Lung (tissue), 12 donors: Measurements from ENCODE around the gene ZNF653. TPM values are rescaled to one million over a fixed set of nuclear protein-coding genes. Genes with fewer than 3 reads are reported as not detected.
A peak's percentile ranks its signal among the peaks of the same experiment; 100 is the strongest.
"Not testable (repeated sequence)": the region's sequence is repeated elsewhere in the genome, so short reads cannot be mapped to it uniquely, and the experiment has no call there.

Source experiments
- ATAC-seq: fragments of 200-7000 bp; cut with Tn5 transposase; one replicate; pipeline ENCODE4 v1.9.1; 2020; ENCODE audit warnings: moderate number of reproducible peaks; ENCODE audit not compliant: insufficient read depth, low FRiP score
- DNase-seq, 3 donors: peaks; one replicate each; pipeline ENCODE4 v3.0.0-alpha.2; 2013 to 2017
- H3K27ac ChIP-seq, 2 donors: one replicate each; pipeline ENCODE4 v1.5.1; 2013; ENCODE audit warnings: mild to moderate bottlenecking in 2 of 2, moderate library complexity in 2 of 2, control low read depth in 1 of 2, inconsistent platforms in 1 of 2, low read depth in 1 of 2, low read length in 1 of 2
- H3K27me3 ChIP-seq, 3 donors: one replicate each; pipeline ENCODE4 v1.5.1; 2013; ENCODE audit warnings: low read length in 2 of 3; ENCODE audit not compliant: control insufficient read depth in 3 of 3, insufficient read depth in 3 of 3
- H3K36me3 ChIP-seq, 4 donors: one replicate each; pipeline ENCODE4 v1.5.1; 2013; ENCODE audit warnings: low read length in 4 of 4, mild to moderate bottlenecking in 1 of 4, moderate library complexity in 1 of 4; ENCODE audit not compliant: control insufficient read depth in 4 of 4, insufficient read depth in 4 of 4
- H3K4me1 ChIP-seq, 5 donors: one replicate each; pipeline ENCODE4 v1.5.1; 2013; ENCODE audit warnings: low read length in 5 of 5, mild to moderate bottlenecking in 2 of 5, moderate library complexity in 1 of 5; ENCODE audit not compliant: control insufficient read depth in 5 of 5, insufficient read depth in 5 of 5
- H3K4me3 ChIP-seq: one replicate; pipeline ENCODE4 v1.5.1; 2013; ENCODE audit warnings: mild to moderate bottlenecking, control low read depth, moderate library complexity
- H3K9ac ChIP-seq, 2 donors: one replicate each; pipeline ENCODE4 v1.5.1; 2013; ENCODE audit warnings: low read length in 2 of 2, control low read depth in 1 of 2; ENCODE audit not compliant: insufficient read depth in 1 of 2
- H3K9me3 ChIP-seq, 4 donors: one replicate each; pipeline ENCODE4 v1.5.1; 2013; ENCODE audit warnings: low read length in 3 of 4, mild to moderate bottlenecking in 1 of 4, moderate library complexity in 1 of 4; ENCODE audit not compliant: control insufficient read depth in 4 of 4, insufficient read depth in 3 of 4
- CTCF ChIP-seq: IDR thresholded peaks from 2 replicates; pipeline ENCODE4 v1.5.1; 2012; ENCODE audit warnings: mild to moderate bottlenecking; ENCODE audit errors: control extremely low read depth, extremely low read depth
- WGBS, 2 donors: extraction: QIAGEN DNeasy Blood & Tissue Kit; methylation state at CpG; one replicate each; pipeline ENCODE4 v1.1.7; 2013; 5-methylcytosine and 5-hydroxymethylcytosine counted together
- polyA plus RNA-seq, 2 donors: library from polyadenylated mRNA; stranded (reverse); fragments of 200-250 nt; gene quantifications; one replicate each; pipeline ENCODE4 v1.2.1, GENCODE V29; 2013
- total RNA-seq, 2 donors: library from RNA; depleted of rRNA in 1 of 2; stranded (reverse); fragments of >200 nt in 1 of 2; gene quantifications; one replicate each; pipeline ENCODE4 v1.2.1, GENCODE V29; 2014 to 2021
- donor health status: control.
- donor health status: control.
- donor health status: Bipolar disorder and iron deficiency.
- donor health status: healthy.
- donor health status: DM: yes; HTN: yes; CAD: no.

Gene ZNF653
- total and polyA plus RNA-seq, 4 donors, result 5.4 to 12.9 (median 9.0) TPM

GRCh38 chr19:11473725-11474124 lies 31.9 kb downstream of the ZNF653 start:
- Histone ChIP-seq H3K9me3 (no peaks in the 10 kb centered on the region), H3K9ac (no peak overlapping the region), H3K27ac (no peak overlapping the region), H3K27me3 (peaks cover 0 to 15% (median 15%) of the 10 kb centered on the region in 3 donors), H3K4me3 (no peak overlapping the region), H3K4me1 (no peaks in the 10 kb centered on the region), H3K36me3 (no peaks in the 10 kb centered on the region)
- DNase-seq, result no peak
- no peak for TF ChIP-seq CTCF
- no peak for ATAC-seq
- 77 to 92% methylated on average over 4 of the region's 4 CpGs for WGBS, 2 donors

GRCh38 chr19:11468266-11468845 lies 37.3 kb downstream of the ZNF653 start:
- not testable (repeated sequence) for H3K27me3 ChIP-seq, H3K9ac ChIP-seq, H3K9me3 ChIP-seq, H3K4me3 ChIP-seq, ATAC-seq, H3K4me1 ChIP-seq, H3K27ac ChIP-seq, DNase-seq, H3K36me3 ChIP-seq
- WGBS, 2 donors, result 64 to 78% methylated on average over 8 of the region's 8 CpGs

- Histone ChIP-seq H3K36me3 (no peaks in the 10 kb centered on the region), H3K27ac (no peak overlapping the region), H3K27me3 (no peaks in the 10 kb centered on the region), H3K9ac (no peak overlapping the region), H3K4me3 (no peak overlapping the region), H3K4me1 (peaks cover 0 to 5% (median 0%) of the 10 kb centered on the region in 5 donors), H3K9me3 (peaks cover 0 to 6% (median 2%) of the 10 kb centered on the region in 4 donors)
- DNase-seq (no peak), ATAC-seq (no peak)
- 39 to 49% methylated on average over 8 of the region's 8 CpGs for WGBS, 2 donors
- no peak for TF ChIP-seq CTCF
Observed at GRCh38 chr19:11465600-11465999, 40.0 kb downstream of the ZNF653 start.

- no peak for ATAC-seq
- peaks cover 0 to 6% (median 2%) of the 10 kb centered on the region in 4 donors for H3K9me3 ChIP-seq
- peak overlapping the region in 1 of 2 donors; percentile 29 for H3K9ac ChIP-seq
- no peaks in the 10 kb centered on the region for H3K27me3 ChIP-seq
- H3K27ac ChIP-seq, result no peak overlapping the region
- H3K36me3 ChIP-seq, result no peaks in the 10 kb centered on the region
- H3K4me3 ChIP-seq, result no peak overlapping the region
- DNase-seq, result no peak
- TF ChIP-seq CTCF, result no peak
- WGBS, 2 donors, result 83 to 88% methylated on average over 11 of the region's 11 CpGs
- H3K4me1 ChIP-seq, result peaks cover 0 to 5% (median 0%) of the 10 kb centered on the region in 5 donors
Observed at GRCh38 chr19:11464333-11465265, 41.0 kb downstream of the ZNF653 start.
